HG03045 (cell line): ENCODE measurements around the gene FOXK1.
A peak's percentile ranks its signal among the peaks of the same experiment; 100 is the strongest.
"Not testable (repeated sequence)": the region's sequence is repeated elsewhere in the genome, so short reads cannot be mapped to it uniquely, and the experiment has no call there.

ENCODE experiments used
- ATAC-seq: cut with Tn5 transposase; IDR thresholded peaks from one replicate; pipeline ENCODE4 v1.9.1; 2021; ENCODE audit warnings: mild to moderate bottlenecking, moderate library complexity; ENCODE audit not compliant: unreplicated experiment

Gene FOXK1

DNA sequence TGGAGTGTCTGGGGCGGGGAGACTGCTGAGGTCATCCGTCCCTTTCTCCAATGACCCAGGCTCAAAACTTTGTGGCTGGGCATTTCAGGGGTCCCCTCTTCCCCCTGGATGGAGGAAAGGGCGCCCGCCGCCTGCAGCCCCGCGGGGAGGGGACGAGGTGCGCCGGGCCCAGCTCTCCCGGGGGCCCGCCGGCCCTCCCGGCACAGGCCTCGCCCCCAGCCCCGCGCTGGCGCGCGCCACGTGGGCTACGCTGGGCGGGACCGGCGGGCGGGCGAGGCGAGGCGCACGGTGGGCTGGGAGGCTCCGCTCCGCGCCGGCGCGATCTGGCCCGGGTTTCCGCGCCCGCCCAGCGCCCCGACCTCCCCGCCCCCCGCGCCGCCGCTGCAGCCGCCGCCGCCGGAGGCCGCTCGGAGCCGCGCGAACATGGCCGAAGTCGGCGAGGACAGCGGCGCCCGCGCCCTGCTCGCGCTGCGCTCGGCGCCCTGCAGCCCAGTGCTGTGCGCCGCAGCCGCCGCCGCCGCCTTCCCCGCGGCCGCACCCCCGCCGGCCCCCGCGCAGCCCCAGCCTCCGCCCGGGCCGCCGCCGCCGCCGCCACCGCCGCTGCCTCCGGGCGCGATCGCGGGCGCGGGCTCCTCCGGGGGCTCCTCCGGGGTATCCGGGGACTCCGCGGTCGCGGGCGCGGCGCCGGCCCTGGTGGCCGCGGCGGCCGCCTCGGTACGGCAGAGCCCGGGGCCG lies at the start of gene FOXK1:
FOXK1 (plus strand) TSS at position 410 of the 735 bp plus-strand sequence; CDS start at position 424, 14 bp downstream.
- ATAC-seq, result peak; percentile 64

DNA sequence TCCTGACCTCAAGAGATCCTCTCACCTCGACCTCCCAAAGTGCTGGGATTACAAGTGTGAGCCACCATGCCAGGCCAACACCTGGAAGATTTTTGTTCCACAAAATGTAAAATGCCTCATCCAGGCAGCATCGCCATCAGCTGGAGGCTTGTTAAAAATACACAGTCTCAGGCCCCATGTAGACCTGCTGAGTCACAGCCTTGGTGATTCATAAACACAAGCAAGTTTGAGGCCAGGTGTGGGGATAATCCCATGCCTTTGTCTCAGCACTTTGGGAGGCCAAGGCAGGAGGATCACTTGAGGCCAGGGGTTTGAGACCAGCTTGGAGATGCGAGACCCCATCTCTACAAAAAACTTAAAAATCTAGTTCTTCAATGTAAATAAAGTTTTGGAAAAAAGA lies 49.1 kb upstream of the FOXK1 start:
- ATAC-seq, result no peak

DNA sequence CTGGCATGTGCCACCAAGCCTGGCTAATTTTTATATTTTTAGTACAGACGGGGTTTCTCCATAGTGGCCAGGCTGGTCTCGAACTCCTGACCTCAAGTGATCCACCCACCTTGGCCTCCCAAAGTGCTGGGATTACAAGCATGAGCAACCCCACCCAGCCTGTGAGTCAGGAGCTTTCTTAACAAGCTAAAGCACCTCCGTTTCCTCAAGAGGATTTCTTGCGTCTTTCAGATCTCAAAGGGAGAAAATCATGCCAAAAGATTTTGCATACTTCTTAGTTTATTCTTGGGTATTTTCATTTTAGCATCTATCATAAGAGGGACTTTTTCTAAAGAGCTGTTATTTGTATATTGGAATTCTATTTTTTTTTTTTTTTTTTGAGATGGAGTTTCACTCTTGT lies 47.9 kb upstream of the FOXK1 start:
- ATAC-seq, result no peak

DNA sequence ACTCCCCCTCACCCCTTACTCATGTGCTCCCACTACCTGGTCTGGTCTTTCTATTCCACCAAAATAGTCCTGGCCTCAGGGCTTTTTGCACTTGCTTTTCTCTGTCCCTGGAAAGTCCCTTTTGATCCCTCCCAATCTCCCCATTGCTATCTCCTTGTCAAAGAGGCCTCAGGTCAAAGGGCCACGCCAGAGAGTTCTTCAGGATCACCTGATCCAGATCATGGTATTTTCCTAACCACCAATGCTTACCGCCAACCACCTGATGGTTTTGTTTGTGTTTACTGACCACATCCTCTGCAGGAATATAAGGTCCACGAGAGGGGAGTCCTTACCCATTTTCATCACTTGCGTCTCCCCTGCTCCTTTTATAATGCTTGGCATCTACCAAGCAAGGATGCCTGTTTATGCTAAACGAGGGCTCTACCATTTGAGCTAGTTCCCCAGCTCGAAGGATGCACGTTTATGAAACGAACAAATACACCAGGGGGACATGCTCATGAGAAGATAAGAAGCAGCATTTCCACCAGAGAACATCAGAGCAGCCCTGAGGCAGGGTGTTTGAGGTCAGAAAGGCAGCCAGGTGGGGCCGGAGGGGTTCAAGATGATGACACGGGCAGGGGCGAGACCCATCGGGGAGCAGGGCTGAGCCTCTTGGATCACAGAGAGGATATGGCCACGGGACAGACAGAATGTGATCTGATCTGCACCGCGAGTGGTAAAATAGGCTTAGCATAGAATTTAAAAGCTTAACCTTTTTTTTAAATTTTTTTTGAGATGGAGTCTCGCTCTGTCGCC lies 43.1 kb upstream of the FOXK1 start:
- no peak for ATAC-seq

DNA sequence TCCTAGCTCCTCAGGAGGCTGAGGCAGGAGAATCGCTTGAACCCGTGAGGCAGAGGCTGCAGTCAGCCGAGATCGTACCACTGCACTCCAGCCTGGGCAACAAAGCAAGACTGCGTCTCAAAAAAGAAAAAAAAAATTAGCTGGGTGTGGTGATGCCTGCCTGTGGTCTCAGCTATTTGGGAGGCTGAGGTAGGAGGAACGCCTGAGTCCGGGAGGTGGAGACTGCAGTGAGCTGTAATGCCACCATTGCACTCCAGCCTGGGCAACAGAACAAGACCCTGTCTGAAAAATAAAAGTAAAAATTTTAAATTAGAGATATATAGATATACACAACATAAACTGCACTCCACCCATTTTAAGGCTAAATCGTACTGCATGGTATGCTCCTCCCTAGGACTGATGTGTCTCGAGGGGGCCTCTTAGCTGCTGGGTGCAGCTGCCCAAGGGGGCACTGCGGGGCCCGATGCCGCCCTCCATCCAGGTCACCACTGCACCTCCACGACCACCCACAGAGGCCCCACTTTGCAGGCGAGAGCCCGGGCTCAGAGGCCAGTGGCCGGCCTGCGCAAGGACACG lies 40.9 kb upstream of the FOXK1 start:
- no peak for ATAC-seq

DNA sequence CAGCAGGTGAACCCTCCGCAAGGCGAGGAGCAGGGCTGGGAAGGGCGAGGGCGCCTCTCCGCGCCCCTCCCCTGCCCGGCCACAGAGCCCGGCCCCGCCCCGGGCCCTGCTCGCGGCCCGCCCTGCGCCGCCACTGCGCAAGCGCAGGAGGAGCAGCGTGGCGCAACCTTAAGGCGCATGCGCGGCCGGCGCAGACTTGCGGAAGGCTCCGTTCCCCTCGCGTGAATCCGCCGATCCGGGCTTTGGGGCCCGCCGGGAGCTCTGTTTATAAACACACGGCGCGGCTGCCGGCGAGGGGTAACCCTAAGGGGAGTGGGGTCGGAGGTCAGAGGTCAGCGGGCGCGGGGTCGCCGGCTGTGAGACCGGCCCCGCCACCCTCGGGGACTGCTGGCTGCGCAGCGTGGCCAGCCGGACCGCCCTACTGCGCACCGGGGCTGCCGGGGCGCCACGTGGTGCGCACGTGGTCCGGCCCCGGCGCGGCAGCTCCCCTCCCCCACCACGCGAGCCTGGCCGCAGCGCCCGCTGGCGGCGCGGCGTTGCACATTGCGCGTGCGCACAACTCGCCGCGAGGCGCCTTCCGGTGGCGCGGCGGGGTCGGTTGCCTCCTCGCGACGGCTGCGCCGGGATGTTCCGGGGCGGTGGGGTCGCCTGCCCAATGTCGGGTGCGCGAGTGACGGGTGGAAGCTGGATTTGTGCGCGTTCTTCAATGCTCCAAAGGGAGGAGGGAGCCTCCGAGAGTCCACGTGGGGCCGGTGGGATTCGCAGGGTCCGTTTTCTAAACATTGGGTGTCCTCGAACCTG lies 40.2 kb upstream of the FOXK1 start:
- ATAC-seq, result peak; percentile 83

DNA sequence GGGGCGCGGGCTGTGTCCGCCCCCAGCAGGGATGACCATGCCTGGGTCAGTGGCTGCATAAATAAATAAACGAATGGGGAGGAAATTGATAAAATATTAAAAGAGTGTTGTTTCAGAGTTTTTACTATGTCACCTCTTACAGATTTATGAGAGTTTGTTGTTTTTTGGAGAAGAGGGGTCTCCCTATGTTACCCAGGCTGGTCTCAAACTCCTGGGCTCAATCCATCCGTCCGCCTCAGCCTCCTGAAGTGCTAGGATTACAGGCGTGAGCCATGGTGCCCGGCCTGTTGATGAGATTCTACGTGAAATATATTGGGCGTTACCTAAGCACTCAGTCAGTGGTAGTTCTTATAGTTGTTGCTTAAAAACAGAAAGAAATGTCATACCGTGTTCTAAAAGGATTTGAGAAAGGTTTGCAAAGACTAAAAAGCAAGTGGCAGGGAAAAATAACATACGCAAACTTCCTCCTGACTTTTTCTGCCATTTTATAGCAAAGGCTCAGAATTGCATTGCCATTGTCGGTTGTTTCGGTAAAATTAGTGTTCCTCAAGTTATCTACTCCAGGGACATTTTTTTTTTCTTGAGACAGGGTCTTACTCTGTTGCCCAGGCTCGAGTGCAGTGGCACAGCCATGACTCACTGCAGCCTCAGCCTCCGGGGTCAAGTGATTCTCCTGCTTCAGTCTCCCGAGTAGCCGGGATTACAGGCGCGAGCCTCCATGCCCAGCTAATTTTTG lies 39.5 kb upstream of the FOXK1 start:
- no peak for ATAC-seq

DNA sequence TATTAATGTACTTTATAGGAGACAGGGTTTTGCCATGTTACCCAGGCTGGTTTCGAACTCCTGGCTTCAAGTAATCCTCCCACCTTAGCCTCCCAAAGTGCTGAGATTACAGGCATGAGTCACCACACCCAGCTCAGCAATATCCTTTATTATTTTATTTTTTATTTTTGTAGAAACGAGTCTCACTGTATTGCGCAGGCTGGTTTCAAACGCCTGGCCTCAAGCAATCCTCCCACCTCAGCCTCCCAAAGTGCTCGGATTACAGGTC lies 39.0 kb upstream of the FOXK1 start:
- not testable (repeated sequence) for ATAC-seq

DNA sequence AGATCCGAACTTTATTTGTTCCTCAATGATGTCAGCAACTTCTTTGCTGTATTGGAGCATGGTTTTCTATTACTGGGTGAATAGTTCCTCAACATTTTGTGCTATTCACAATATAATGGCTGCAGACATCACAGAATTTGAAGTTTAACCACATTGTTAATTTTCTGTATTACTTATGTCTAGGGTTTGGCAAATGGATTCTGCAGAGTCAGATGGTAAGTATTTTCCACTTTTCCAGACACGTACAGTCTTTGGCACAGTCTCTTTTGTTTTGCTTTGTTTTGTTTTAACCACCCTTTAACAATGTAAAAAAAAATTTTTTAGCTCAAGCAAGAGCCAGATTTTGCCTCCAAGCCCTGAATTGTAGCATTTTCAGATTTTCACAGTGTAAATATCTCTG lies 36.8 kb upstream of the FOXK1 start:
- no peak for ATAC-seq

DNA sequence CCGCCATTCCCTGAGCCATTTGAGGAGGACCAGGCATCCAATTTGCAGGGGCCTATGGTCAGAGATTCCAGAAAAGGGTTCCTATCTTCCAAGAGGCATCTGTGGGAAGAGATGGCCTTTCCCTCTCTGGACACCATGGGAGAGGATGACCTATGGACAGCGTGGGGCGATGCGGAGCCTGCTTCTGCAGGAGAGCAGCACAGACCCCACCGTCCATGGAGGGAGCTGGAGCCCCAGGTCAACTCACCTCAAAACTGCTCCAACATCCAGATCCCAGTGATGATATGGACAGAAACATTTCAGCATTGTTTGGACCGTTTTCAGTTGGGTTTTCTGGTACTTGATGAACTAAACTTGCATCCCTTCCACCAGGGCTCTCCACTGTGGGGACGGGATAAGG lies 34.0 kb upstream of the FOXK1 start:
- no peak for ATAC-seq

DNA sequence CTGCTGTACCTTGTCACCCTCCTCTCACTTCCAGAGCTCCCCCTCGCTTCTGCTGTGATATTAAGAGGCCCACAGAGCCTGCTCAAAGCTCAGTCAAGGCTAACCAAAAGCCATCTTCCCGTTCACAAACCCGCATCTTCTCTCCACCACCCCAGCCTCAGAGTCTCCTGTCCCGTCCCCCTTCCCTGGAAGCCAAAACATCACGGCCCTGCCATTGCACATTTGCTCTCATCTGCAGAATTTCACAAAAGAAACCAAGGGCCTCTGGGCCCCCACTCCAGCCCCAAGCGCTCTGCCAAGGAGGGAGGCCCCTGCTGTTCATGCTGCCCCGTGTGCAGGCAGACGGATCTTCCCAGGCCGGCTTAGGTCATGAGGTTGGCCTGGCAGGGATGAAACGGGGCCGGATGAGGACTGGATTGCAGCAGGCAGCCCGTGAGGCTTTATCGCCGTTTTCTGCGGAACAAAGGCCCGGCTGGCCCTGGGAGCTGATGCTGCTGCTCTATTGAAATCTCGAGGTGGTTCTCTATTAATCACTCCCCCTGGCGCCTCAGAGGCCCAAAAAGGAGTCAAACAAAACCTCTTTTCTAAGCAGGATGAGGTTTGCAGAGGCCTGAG lies 31.6 kb upstream of the FOXK1 start:
- ATAC-seq, result no peak

DNA sequence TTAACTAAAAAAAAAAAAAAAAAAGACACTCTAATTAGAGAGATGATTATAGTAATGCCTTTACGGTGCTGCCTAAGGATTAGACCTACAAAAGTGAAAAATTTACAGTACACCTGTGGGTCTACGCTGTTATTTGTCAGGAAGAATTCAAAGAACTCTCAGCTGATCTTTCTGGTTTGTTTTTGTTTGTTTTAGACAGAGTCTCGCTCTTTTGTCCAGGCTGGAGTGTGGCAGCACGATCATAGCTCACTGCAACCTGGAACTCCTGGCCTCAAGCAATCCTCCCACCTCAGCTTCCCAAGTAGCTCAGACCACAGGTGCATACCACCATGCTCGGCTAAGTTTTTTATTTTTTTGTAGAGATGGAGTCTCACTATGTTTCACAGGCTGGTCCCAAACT lies 28.3 kb upstream of the FOXK1 start:
- ATAC-seq, result no peak

DNA sequence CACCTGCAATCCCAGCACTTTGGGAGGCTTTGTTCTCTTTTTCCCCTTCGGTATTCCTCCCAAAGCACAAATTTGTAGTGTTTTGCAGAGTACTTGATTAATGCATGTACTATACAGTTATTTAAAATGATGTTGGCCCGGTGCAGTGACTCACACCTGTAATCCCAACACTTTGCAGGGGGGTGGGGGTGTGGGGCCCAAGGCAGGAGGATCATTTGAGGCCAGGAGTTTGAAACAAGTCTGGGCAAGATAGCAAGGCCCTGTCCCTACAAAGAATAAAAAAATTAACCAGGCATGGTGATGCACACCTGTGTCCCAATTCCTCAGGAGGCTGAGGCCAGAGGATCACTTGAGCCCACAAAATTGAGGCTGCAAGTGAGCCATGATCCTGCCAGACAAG lies 26.8 kb upstream of the FOXK1 start:
- no peak for ATAC-seq

DNA sequence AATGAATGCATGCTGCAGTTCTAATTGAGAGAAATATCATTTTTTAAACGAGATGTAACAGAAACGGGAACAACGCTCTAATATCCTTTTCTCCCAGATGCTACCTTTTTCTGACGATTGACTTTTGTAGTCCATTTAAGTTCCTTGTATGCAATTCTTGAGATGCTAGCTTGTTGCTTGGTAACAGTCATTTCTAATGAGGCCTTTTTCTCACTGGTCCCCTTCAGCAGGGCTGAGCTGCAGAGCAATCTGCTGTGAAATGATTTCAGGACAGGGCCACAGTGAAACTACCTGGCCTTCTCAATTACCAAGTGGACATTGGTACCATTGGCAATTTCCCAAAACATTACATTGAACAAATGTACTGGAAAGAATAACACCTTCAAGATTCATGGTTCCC lies 26.2 kb upstream of the FOXK1 start:
- no peak for ATAC-seq

DNA sequence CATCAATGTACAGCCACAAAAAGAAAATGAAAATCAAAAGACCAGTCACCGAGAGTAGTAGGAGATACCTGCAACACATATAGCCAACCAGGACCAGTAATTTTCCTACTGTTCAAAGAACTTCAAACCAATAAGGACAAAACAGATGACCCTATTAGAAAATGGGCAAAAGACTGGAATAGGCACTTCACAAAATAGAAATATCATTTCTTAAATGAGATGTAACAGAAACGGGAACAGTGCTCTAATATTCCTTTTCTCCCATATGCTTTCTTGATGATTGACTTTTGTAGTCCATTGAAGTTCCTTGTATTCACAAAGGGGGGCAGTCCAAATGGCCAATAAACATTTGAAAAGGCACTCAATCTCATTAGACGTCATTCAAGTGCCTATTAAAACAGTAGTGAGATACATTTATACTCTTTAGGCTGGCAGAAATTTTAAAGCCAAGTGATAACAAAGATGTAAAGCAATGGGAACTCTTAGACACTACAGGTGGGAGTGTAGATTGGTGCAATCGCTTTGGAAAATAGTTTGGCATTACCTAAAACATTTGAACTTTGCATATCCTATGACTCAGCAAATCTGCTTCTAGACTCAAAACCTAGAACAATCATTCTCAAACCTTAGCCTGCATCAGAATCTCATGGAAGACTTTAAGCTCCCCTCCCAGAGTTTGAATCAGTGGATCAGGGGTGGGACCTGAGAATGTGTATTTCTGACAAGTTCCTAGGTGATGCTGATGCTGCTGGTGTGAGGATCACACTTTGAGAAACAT lies 24.3 kb upstream of the FOXK1 start:
- no peak for ATAC-seq

DNA sequence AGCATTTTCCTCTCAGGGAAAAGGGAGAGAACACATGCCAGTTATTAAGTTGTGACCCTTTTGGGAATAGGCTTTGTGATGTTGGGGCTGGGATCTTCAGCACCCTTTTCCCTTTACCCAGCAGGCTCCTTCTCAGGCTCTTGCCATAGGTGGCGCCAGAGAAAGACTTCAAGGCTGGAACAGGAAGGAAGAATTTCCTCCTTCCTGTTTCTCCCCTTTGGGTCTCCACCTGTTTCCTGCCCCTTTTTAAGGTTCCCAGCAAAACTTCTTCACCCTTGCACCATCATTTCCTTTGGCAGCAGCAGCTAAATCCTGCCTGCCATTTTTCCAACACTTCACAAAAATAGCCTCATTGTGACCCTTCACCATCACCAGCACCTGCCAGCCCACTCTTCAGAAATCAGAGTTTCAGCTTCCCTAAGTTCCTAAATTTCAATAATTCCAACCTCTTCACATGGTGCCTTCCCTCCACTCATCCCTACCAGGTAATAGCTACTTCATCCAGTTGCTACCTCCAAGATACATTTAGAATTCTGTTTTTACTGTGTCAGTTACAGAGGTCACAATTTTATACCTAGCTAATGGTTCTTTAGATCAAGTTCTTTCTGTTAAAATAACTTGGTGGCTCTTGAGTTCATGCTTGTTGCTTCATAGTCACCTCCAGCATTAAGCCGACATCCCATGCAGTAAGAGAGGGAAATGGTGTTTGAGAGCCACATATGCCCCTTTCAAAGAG lies 22.4 kb upstream of the FOXK1 start:
- no peak for ATAC-seq

DNA sequence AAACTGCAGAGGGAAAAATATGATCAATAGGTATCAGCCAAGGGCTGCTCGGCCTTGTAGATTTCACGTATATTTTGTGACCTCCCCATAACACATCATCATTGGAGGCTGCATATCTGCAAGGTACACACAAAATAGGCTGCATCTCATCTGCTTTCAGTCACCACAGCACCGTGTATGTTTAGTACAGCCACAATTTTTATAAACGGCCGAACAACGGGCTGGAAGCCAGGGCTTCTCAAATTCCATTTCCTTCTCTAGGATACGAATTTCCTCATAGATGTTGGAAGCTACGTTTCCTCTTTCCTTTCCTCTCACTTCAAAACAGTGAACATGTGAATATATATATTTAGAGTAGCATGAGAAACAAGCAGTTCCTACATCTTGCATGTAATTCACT lies 20.2 kb upstream of the FOXK1 start:
- no peak for ATAC-seq

DNA sequence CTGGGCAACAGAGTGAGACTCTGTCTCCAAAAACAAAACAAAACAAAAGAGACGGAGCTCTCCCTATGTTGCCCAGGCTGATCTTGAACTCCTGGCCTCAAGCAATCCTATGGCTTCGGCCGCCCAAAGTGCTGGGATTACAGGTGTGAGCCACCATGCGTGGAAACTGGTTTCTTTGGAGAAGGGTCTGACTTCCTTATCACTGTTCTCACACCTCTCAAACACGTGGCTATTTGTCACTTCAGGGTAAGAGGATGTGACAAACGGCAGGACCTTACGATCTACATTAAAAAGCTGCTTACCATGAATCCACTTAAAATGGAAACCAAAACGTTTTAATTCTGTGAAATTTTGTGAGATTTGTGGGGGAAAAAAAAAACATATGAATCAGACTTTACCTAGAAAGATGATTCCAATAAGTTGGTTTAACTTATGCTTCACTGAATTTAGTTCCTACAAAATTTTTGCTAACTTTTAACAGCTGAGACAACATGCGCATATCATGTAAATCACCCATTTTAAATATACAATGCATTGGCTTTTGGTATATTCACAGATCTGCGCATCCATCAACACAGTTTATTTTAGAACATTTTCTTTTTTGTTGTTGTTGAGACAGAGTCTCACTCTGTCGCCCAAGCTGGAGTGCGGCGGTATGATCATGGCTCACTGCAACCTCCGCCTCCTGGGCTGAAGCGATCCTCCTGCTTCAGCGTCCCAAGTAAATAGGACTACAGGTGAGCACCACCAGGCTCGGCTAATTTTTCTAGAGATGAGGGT lies 18.7 kb upstream of the FOXK1 start:
- no peak for ATAC-seq
